T-helper 9 cell (primary cell): ENCODE measurements around the gene LRRC71.
"Not testable (repeated sequence)": the region's sequence is repeated elsewhere in the genome, so short reads cannot be mapped to it uniquely, and the experiment has no call there.

Experiments used
- DNase-seq: peaks from one replicate; pipeline ENCODE4 v3.0.0-alpha.2; 2020

LRRC71 gene

DNA sequence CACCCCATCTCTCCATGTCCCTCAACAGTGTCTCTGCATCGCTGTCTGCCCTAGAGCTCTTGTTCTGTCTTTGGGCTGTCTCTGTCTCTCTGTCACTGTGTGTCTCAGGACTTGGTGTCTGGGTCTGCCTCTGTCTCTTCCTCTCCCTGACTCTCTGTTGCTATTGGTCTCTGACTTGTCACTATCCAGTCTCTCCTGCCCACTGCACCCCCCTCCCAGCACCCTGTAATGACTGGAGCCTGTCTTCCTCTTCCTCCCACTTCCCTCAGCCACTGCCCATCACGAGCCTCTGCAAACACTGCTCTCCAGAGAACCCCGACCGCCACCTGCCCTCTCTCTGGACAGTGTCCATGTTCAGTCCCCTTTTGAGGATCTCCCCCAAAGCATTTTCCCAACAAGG is 14.8 kb upstream of the LRRC71 start:
- DNase-seq: no peak

DNA sequence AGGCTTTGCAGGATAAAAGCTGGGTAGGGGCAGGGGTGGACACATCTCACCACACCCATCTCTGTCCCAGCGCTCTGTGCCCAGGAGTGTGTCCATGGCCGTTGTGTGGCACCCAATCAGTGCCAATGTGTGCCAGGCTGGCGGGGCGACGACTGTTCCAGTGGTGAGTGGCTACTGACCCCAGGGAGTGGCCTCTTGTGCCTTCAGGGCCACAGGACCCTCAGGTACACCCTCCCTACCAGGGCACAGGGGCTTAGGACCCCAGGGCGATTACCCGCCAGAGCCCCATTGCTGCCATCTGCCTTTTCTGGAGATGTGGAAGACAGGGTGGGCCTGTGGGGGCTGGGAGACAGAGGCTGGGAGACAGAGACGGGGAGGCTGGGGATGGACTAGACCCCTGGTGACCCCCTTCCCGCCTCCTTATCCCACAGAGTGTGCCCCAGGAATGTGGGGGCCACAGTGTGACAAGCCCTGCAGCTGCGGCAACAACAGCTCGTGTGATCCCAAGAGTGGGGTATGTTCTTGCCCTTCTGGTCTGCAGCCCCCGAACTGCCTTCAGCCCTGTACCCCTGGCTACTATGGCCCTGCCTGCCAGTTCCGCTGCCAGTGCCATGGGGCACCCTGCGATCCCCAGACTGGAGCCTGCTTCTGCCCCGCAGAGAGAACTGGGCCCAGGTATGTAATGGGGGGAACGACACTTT is 14.1 kb upstream of the LRRC71 start:
- DNase-seq: no peak

DNA sequence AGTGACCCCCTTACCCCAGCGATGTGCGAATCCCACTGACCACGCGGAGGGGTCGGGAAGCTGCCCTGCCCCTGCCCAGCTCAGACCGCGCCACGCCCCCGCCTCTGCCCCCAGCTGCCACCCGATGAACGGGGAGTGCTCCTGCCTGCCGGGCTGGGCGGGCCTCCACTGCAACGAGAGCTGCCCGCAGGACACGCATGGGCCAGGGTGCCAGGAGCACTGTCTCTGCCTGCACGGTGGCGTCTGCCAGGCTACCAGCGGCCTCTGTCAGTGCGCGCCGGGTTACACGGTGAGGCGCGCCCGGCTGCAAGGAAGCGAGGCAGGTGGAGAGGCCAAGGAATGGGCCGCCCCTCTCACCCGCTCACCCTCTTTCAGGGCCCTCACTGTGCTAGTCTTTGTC is 11.9 kb upstream of the LRRC71 start:
- DNase-seq: no peak

DNA sequence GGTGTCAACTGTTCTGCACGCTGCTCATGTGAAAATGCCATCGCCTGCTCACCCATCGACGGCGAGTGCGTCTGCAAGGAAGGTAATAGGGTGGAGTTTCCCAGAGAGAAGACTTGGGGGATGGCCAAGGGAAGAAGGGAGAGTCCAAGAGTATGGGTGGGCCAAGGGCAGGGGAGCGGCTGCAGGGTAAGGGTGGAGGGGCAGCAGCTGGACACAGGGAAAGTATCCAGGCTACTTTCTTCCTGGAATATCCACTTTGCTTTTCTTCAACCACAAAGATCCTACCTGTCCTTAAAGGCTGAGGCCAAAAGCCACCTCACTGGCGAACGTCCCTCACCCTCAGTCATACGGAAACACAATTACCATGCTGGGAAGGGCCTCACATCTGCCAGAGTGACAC is 11.5 kb upstream of the LRRC71 start:
- no peak for DNase-seq

DNA sequence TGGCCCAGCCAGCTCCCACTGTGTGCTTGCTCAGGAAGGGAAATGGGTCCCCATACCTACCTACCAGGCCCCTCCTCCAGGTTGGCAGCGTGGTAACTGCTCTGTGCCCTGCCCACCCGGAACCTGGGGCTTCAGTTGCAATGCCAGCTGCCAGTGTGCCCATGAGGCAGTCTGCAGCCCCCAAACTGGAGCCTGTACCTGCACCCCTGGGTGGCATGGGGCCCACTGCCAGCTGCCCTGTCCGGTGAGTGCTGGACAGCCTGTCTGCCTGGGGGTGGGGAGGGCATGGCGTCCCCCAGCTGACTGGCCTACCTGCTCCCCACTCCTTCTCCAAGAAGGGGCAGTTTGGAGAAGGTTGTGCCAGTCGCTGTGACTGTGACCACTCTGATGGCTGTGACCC is 10.8 kb upstream of the LRRC71 start:
- no peak for DNase-seq

DNA sequence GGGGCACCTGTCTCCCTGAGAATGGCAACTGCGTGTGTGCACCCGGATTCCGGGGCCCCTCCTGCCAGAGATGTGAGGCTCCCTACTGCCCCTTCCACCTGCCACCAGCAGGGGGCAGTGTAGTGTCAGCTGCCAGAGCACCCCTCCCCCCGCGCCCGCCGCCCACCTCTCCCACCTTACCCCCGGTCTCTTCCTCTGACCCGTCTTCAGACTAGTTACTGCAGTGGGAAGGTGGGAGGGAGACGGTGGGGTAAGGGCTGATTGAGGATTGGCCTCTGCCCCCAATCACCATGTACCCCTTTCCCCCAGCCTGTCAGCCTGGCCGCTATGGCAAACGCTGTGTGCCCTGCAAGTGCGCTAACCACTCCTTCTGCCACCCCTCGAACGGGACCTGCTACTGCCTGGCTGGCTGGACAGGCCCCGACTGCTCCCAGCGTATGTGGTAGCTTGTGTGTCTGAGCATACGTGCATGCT is 10.1 kb upstream of the LRRC71 start:
- peak; percentile 59 for DNase-seq

DNA sequence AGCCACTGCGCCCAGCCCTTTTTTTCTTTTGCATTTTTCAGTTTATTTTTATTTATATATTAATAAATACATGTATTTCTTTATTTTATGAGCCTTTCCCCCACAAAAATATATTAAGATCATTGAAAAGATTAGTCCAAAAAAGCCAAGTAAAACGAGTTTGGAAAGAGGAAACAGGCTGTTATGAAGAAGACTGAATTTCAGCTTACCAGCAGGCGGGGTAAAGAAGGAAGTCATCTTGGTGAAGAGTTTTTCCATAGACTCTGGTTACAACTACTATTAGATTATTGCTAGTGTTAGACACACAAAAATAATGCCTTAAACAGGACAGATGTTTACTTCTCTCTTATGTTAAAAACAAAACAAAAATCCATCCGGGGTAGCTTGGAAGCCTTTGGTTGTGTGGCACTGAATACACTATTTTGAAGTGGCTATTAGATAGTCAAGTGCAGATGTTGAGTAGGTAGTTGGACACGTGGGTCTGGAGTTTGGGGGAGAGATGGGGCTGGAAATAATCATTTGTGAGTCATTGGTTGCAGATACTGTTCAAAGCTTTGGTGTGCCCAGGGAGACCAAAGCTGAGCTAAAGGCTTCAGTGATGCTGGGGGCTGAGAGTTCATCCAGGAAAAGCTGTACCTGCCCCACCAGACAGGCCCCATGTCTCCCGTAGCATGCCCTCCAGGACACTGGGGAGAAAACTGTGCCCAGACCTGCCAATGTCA is 8.7 kb upstream of the LRRC71 start:
- DNase-seq: no peak

DNA sequence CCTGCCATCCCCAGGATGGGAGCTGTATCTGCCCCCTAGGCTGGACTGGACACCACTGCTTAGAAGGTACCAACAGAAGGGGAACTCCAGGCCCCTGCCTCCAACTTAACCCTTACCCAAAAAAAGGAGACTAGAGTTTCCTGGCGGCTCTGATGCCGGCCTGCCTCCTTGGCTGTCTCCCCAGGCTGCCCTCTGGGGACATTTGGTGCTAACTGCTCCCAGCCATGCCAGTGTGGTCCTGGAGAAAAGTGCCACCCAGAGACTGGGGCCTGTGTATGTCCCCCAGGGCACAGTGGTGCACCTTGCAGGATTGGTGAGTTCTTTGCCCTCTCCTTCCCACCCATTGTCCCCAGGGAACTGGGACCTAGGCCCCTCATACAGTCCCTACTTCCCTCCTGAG is 8.1 kb upstream of the LRRC71 start:
- DNase-seq: no peak

DNA sequence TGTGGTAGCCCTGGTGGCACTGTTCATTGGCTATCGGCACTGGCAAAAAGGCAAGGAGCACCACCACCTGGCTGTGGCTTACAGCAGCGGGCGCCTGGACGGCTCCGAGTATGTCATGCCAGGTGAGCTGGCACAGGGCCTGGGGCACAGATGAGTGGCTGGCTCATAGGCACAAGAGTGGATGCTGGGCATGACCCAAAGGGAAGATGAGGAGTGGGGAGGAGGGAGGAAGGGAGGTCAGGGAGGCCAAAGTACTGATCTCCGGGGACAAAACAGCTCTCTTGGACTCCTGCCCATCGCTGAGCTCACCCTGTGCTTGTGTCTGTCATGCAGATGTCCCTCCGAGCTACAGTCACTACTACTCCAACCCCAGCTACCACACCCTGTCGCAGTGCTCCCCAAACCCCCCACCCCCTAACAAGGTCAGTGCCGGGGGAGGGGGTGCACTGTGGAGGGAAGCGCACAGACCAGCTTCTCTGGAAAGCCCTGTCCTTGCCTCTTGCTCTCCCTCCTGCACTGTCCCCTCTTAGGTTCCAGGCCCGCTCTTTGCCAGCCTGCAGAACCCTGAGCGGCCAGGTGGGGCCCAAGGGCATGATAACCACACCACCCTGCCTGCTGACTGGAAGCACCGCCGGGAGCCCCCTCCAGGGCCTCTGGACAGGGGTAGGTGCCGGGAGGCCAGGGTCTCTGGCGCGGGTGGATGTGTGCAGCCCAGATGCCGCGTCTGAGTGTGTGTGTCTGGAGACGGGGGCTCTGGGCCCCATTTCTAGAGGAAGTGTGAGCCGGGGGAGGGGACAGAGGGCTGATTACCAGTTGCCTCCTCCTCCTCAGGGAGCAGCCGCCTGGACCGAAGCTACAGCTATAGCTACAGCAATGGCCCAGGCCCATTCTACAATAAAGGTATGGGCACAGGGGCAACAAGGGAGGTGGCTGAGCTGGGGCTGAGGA is 7.3 kb upstream of the LRRC71 start:
- no peak for DNase-seq

DNA sequence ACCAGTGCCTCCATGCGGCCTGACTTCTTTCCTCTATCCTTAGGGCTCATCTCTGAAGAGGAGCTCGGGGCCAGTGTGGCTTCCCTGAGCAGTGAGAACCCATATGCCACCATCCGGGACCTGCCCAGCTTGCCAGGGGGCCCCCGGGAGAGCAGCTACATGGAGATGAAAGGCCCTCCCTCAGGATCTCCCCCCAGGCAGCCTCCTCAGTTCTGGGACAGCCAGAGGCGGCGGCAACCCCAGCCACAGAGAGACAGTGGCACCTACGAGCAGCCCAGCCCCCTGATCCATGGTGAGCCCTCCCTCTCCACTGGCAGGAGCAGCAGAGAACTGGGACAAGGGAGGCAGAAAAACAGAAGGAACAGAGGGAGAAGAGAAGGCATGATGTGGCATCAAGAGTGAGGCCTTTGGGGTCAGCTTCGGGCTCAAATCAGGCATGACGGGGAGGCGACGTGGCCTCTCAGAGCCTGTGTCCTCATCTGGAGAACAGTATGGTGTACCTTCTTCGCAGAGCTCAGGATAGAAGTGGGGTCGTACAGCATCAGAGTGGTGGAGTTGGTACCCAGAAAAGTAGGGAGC is 6.5 kb upstream of the LRRC71 start:
- no peak for DNase-seq

DNA sequence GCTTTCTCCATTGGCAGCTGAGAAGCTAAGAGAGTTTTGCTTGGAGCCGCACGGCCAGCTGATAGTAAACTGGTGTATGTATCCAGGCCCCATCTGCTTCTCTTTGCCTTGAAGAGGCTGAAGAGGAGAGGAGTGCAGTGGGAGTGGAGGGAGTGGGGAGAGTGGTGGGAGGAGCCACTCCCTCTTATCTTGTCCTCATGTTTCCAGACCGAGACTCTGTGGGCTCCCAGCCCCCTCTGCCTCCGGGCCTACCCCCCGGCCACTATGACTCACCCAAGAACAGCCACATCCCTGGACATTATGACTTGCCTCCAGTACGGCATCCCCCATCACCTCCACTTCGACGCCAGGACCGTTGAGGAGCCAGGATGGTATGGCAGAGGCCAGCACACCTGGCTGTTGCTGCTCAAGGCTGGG is 6.0 kb upstream of the LRRC71 start:
- no peak for DNase-seq

DNA sequence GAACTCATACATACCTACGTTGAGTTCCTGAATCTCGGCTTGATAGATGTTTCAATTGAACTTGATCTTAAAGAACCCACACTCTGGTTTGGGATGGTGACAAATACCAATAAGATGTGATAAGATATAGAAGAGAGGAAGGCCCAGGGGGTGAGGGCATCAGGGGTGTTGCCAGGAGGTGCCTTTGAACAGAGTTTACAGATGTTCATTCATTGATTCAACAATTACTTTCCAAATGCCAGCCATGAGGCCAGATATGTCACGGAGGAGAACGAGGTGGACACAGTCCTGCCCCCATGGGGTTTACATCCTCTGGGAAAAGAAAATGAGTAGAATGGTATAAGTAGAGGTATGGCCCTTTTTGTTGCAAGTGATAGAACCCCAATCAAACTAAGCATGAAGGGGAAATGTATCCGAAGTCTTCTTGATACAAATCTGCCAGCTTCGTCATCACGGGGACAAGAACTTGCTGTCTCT is 659 bp downstream of the LRRC71 start:
- no peak for DNase-seq

DNA sequence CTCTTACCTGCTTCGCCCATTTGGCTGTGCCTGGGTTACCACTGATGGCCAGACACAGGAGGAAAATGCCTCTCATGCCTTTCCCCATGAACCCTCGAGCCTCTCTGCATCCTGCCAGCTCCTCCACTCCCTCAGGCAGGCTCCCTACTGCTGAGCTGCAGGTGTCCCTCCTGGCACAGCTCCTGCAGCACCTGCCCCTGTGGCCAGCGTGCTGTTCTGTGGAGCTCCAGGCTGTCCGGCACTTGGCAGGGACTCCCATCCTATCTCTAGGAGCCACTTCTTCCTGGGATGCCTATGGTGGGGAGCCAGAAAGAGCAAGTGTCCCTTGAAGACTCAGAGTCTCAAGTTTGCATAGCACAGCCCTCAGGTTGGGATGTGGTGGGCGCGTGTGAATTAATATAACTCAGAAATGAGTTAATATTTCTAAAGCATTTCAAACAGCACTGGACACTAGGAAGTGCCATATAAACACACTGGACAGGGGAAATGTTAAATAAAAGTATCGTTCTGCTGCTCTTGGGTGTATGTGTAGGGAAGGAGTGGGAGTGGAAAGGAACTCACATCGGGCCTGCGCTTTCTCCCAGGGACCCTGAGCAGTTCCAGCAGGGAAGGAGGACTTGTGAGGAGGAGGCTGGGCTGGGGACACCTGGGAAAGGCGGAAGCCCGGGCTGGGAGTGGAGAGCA is 2.7 kb downstream of the LRRC71 start:
- DNase-seq: no peak

DNA sequence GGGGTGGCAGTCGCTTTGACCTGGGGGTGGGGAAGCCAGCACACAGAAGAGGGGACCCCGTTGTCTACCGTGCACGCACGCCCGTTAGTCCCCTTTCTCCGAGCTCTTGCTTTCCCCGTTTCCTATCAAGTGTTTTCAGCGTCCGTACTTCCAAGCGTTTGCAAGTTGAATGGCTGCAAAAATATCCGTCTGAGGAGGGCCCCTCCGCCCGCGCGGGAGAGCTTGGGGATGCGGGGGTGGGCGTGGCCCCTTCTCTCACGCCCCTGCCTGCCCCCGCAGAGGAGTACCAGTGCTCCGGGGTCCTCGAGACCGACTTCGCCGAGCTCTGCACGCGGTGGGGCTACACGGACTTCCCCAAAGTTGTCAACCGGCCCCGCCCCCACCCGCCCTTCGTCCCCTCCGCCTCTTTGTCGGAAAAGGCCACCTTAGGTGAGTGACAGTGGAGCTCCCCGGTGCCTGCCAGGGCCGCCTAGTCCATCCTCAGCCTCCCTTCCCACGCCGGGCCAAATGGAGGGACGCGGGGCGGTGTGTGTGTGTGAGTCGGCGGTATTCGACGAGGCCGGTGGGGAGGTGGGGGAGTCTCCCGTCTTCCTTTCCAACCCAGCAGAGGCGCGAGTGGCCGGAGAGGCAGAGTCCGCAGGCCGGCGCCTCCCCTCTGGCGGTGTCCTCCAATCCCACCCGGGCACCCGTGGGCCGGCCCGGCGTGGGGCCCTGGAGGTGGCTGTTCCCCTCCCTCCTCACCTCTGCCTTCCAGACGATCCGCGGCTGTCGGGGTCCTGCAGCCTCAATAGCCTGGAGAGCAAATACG is 3.4 kb downstream of the LRRC71 start:
- DNase-seq: no peak

DNA sequence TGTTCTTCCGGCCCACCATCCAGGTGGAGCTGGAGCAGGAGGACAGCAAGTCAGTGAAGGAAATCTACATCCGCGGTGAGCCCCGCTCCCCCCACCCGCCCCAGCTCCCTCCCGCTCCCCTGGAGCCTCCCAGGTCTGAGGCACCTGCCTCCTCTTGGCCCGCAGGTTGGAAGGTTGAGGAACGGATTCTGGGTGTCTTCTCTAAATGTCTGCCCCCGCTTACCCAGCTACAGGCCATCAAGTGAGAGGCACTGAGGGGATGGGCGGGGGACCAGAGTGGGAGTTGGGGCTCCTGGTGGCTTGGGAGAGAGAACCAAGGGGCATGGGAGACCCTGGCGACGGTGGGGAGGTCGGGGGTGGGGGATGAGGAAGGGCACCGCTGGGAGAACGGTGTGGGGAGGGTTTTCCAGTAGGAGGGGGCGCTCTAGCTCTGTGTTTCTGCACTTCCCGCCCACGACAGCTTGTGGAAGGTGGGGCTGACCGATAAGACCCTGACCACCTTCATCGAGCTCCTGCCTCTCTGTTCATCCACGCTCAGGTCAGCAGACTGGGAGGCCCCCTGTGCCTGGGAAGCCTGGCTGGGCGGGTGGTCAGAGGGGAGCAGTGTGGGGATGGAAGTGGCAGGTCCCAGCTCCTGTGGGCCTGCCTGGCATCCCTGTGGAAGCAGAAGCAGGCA is 4.2 kb downstream of the LRRC71 start:
- DNase-seq: no peak

DNA sequence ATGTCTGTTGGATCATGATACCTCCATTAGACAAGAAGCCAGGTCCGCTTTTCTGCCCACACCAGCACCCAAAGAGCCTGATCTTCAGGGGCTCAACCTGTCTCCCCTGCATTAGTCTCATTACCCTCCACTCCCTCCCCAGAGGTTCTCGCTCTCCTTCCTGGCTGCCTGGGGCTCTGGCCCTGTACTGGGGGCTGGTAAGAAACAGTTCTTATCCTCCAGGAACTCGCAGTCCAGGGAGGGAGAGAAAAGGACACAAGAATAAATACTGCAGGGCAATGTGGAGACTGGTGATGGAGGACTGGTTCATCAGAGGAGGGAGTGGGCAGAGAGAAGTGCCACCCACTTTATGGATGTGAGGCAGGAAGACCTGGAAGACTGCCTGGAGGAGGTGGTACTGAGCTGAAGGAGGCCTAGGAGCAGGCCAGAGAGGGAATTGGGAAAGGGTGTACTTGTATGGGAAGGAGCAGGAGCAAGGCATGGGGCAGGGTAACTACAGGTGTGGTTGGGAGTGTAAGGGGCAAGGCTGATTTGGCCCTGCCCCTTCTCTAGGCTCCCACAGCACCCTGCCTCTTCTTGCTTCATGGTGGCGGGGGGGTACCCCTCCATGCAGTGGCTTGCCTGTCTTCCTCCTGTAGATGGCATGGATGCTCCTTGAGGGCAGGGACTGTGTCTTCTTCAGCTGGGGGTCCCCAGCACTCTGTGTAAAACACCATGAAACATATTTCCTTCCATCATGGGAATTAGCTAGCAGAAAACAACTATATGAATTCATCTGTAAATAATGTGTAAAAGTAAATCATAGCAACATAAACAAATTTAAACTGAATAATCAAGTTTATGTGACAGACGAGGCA is 5.0 kb downstream of the LRRC71 start:
- no peak for DNase-seq

DNA sequence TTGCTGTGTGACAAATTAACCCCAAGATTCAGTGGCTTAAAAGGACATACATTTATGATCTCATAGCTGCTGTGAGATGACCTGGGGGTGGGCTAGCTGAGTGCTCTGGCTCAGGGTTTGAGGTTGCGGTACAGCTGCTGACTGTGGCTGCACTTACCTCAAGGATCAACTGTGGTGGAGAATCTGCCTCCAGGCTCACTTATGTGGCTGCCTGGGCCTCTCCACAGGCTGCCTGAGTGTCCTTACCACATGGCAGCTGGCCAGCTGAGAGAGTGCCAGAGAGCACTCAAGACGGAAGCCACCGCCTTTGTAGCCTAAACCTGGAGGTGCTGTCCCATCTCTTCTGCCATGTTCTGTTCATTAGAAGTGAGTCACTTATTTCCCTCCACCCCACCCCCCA is 5.7 kb downstream of the LRRC71 start:
- no peak for DNase-seq

DNA sequence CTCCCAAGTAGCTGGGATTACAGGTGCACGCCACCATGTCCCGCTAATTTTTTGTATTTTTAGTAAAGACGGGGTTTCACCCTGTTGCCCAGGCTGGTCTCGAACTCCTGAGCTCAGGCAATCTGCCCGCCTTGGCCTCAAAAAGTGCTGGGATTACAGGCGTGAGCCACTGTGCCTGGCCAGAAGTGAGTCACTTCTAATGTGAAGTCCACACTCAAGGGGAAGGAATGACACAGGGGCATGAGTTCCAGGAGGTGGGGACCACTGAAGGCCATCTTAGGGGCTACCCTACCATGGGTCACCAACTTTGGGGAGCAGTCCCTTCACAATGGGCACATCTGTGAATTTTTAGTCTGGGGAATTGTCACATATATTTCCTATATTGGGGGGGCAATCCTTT is 6.3 kb downstream of the LRRC71 start:
- DNase-seq: not testable (repeated sequence)

DNA sequence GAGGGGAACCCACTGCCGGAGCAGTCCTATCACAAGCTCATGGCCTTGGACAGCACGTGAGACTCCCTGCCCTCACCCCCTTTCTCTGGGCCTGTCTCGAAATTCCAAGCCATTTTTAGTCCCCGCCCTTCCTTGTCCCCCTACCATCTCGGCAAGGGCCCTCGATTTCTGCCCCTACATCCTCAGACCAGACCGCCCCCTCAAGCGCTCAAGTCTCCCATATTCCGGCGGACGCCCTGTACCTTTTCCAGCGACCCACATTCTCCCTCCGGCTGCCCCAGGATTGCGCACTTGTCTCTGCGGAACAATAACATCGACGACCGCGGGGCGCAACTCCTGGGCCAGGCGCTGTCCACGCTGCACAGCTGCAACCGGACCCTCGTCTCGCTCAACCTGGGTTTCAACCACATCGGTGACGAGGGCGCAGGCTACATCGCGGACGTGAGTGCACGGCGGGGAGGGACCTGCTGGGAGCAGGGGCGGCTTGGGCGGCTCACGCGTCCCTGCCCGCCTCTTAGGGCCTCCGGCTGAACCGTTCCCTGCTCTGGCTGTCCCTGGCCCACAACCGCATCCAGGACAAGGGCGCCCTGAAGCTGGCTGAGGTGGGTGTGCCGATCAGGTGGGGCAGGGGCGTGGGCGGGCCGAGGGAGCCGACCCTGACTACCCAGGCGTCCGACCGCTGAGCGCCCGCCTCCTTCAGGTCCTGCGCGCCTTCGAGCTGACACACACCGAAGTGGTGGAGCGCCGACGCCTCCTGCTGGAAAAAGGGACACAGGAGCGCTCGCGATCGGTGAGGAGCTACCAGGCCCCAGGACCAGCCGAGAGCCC is 7.0 kb downstream of the LRRC71 start:
- DNase-seq: peak; percentile 57
